ENCODE results near the gene RAB3A.

DNA sequence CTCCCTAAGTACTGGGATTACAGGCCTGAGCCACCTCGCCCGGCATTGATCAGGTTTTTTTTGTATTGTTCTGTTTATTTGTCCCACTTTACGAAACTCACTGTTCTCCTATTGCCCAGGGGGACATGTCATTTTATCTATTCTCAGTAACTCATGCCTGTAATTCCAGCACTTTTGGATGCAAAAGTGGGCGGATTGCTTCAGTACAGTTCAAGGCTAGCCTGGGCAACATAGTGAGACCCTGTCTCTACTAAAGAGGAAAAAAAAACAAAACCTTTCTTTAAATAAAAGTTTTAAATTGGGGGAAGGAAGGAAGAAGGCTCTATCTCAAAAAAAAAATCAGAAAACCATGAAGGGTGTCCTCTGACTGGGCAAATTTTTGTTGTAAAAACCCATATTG, 13.6 kb downstream of the RAB3A start:
- TF ChIP-seq, protein P1, sequence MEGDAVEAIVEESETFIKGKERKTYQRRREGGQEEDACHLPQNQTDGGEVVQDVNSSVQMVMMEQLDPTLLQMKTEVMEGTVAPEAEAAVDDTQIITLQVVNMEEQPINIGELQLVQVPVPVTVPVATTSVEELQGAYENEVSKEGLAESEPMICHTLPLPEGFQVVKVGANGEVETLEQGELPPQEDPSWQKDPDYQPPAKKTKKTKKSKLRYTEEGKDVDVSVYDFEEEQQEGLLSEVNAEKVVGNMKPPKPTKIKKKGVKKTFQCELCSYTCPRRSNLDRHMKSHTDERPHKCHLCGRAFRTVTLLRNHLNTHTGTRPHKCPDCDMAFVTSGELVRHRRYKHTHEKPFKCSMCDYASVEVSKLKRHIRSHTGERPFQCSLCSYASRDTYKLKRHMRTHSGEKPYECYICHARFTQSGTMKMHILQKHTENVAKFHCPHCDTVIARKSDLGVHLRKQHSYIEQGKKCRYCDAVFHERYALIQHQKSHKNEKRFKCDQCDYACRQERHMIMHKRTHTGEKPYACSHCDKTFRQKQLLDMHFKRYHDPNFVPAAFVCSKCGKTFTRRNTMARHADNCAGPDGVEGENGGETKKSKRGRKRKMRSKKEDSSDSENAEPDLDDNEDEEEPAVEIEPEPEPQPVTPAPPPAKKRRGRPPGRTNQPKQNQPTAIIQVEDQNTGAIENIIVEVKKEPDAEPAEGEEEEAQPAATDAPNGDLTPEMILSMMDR (IDR thresholded peaks at IDR 0.05) = no peak
- no peak for TF ChIP-seq POLR2A (IDR thresholded peaks at IDR 0.05)
